Measurements from ENCODE around the gene CARS1. TPM values are rescaled to one million over a fixed set of nuclear protein-coding genes. Genes with fewer than 3 reads are reported as not detected.
A peak's percentile ranks its signal among the peaks of the same experiment; 100 is the strongest.

The CARS1 gene
- total and polyA plus RNA-seq, 12 donors: 12.5 to 24.6 (median 15.9) TPM

GRCh38 chr11:2989551-2989950, 67.7 kb downstream of the CARS1 start:
- intact Hi-C loops (cut with DNase I): no loop called here
- Histone ChIP-seq H3K27me3 (no peaks in the 10 kb centered on the region), H3K27ac (peak overlapping the region in 4 of 10 donors; percentile 4 to 96 (median 10)), H3K4me3 (peak overlapping the region in 6 of 10 donors; percentile 0 to 98 (median 42)), H3K9me3 (no peaks in the 10 kb centered on the region), H3K4me1 (peaks cover 12 to 59% (median 53%) of the 10 kb centered on the region in 9 donors), H3K36me3 (peaks cover 0 to 5% (median 0%) of the 10 kb centered on the region in 9 donors)
- WGBS, 2 donors: 35 to 41% methylated on average over 3 of the region's 3 CpGs
- DNase-seq (no peak), ATAC-seq (no peak)
- TF ChIP-seq CTCF (IDR thresholded peaks at IDR 0.05): no peak

GRCh38 chr11:2989006-2989405, 68.2 kb downstream of the CARS1 start:
- DNase-seq (no peak), ATAC-seq (no peak)
- Histone ChIP-seq H3K9me3 (no peaks in the 10 kb centered on the region), H3K36me3 (peaks cover 0 to 5% (median 0%) of the 10 kb centered on the region in 9 donors), H3K4me3 (peak overlapping the region in 6 of 10 donors; percentile 0 to 98 (median 6)), H3K27me3 (no peaks in the 10 kb centered on the region), H3K4me1 (peaks cover 12 to 59% (median 53%) of the 10 kb centered on the region in 9 donors), H3K27ac (peak overlapping the region in 4 of 10 donors; percentile 4 to 96 (median 10))
- no peak for TF ChIP-seq CTCF (IDR thresholded peaks at IDR 0.05)
- intact Hi-C loops (cut with DNase I): no loop called here
- 26 to 35% methylated on average over 4 of the region's 4 CpGs for WGBS, 2 donors

GRCh38 chr11:2987881-2988861, 69.1 kb downstream of the CARS1 start:
- H3K27ac ChIP-seq: peak overlapping the region in 4 of 10 donors; percentile 4 to 96 (median 11)
- peaks cover 12 to 62% (median 53%) of the 10 kb centered on the region in 9 donors for H3K4me1 ChIP-seq
- no peak for TF ChIP-seq CTCF (IDR thresholded peaks at IDR 0.05)
- no peaks in the 10 kb centered on the region for H3K27me3 ChIP-seq
- intact Hi-C loops (cut with DNase I): no loop called here
- H3K9me3 ChIP-seq: no peaks in the 10 kb centered on the region
- ATAC-seq (no peak), DNase-seq (no peak)
- H3K36me3 ChIP-seq: peaks cover 0 to 5% (median 0%) of the 10 kb centered on the region in 9 donors
- WGBS, 2 donors: 64 to 70% methylated on average over 11 of the region's 11 CpGs
- peak overlapping the region in 4 of 10 donors; percentile 0 to 98 (median 41) for H3K4me3 ChIP-seq

GRCh38 chr11:2983908-2984307, 73.3 kb downstream of the CARS1 start:
- Histone ChIP-seq H3K36me3 (peaks cover 0 to 13% (median 7%) of the 10 kb centered on the region in 9 donors), H3K9me3 (no peaks in the 10 kb centered on the region), H3K4me1 (peaks cover 9 to 46% (median 40%) of the 10 kb centered on the region in 9 donors), H3K27ac (no peak overlapping the region), H3K4me3 (no peak overlapping the region), H3K27me3 (no peaks in the 10 kb centered on the region)
- no peak for TF ChIP-seq CTCF (IDR thresholded peaks at IDR 0.05)
- ATAC-seq (no peak), DNase-seq (no peak)
- intact Hi-C loops (cut with DNase I): no loop called here
- 95 to 97% methylated on average over 4 of the region's 4 CpGs for WGBS, 2 donors
